DOHH2 (cell line): ENCODE measurements around the gene CEP131.
"Not testable (repeated sequence)": the region's sequence is repeated elsewhere in the genome, so short reads cannot be mapped to it uniquely, and the experiment has no call there.

Experiments
- CTCF ChIP-seq: fragments of 200-600 bp; sonication (generic); IDR thresholded peaks from one replicate; pipeline ENCODE4 v1.5.1; 2014; ENCODE audit warnings: antibody characterized with exemption, mild to moderate bottlenecking, low read depth, low read length; ENCODE audit not compliant: poor library complexity, severe bottlenecking
- EZH2phosphoT487 ChIP-seq: fragments of 200-600 bp; sonication (generic); IDR thresholded peaks from 2 replicates; pipeline ENCODE4 v1.6.1; 2017; ENCODE audit warnings: borderline replicate concordance, mild to moderate bottlenecking, antibody characterized with exemption, low read length, moderate library complexity, mixed read lengths

GRCh38 chr17:81227630-81228029 lies 4.9 kb upstream of the CEP131 start:
- TF ChIP-seq CTCF, EZH2phosphoT487: not testable (repeated sequence)
